ENCODE measurements around the gene KRT2.
A peak's percentile ranks its signal among the peaks of the same experiment; 100 is the strongest.

The KRT2 gene

GRCh38 chr12:52636189-52636588 is 15.8 kb downstream of the KRT2 start:
- DNase-seq, result no peak

DNA sequence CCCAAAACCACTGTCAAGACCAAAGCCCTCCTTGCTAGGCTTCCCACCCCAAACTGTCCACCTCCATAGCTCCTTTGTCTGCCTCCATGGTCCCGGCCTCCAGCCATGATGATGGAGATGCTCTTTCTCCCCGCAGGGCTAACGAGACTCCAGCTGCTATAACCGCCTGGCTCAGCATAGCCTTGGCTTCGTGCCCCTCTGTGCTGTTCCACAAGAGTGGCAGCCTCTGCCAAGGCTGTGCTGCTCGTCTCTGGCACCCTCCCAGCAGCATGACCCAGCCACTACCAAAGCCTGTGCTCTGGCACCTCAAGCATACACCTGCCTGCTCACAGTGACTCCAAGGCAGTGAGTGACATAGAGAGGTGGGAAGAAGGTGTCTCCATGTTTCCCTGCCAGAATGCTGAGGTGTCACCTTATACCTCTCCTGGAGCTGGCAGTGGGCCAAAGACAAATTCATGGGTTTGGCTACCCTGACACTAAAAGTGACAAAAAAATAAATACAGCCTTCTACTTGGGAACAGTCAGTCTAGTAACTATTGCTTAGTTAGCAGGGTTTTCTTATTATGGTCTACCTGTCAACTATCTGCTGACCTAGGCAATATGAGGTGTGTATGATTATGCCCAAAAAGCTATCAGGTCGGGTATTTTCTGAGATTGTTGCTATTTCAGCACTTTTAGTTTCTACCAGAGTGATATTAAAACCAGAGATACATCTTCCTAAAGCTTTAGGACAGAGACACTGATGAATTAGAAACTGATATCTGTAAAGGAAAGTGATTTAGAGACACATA is 17.6 kb downstream of the KRT2 start:
- DNase-seq, result peak; percentile 31

DNA sequence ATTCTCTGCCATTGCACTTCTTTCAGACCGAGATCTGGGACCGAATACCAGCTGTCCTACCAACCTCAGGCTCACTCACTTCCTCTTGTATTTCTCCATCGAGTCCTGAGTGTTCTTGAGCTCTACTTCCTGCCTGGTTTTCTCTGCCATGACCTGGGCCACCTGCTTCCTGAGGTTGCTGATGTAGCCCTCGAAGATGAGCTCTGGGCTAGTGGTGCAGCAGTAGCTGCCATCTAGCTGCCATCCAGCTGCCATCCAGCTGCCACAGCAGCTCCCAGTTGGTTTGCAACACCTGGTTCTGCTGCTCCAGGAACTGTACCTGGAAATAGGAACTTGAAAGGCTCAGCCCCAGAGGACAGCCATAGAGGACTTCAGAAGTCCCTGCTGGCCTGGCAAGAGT is 18.6 kb downstream of the KRT2 start:
- DNase-seq, result no peak

GRCh38 chr12:52632656-52633055 is 19.4 kb downstream of the KRT2 start:
- no peak for DNase-seq

DNA sequence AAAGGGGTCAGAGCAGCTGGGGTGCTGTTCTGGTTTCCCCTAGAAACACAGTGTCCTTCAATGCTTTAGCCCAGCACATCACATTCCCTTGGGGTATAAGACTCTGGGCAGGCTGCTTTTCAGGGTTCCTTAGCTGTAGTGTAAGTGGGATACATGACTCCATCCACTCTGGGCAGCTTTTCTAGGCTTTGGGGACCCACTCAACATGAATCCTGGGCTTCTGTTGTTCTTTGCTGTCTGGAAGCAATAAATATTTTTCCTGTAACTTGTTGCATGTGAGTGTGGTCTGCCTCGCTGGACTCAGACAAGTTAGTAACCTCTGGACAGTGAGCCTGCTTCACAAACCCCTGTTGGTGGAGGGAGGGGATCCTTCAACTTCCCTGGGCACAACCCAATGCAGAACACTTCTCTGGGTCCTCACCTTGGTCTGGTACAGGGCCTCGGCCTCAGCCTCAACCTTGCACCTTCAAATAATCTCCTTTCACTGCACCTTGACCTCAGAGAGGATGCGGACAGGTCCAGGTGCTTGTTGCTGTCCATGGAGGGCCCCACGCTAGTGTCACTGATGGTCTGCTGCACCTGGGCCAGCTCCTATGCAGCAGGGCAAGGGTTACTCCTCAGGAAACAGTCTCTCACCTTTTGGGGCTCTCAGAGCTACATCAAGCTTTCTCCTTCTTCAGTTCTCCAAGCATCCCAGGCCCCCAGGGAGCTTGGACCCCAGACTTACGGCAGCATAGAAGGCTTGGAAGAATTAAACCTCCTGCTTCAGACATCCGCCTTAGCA is 20.1 kb downstream of the KRT2 start:
- no peak for DNase-seq

GRCh38 chr12:52631264-52631663 is 20.7 kb downstream of the KRT2 start:
- DNase-seq, result no peak

DNA sequence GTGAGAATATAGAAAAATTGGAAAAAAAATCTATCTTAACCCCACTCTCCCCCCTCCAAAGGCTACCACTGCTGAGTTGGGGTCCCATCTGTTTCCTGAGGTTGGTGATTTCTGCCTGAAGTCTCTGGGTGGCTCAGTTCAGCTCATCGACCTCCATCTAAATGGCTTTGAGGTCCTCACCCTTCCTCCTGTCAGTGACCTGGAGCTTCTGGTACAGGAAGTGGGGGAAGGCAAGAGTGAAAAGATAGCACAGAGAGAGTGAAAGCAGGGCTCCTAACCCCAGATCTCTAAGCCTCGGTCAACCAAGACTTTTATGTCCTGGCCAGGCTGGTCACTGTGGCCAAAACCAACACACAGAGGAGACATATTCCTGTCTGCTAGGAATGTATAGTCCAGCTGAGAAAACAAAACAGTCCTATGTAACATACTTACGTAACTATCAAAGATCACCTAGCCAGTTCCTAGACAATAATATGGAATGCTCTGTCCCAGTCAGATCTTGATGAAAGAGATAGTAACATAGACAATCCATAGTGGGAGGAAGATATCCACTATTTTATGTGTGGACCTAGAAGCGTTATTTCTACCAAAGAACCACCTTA is 21.3 kb downstream of the KRT2 start:
- DNase-seq, result no peak

DNA sequence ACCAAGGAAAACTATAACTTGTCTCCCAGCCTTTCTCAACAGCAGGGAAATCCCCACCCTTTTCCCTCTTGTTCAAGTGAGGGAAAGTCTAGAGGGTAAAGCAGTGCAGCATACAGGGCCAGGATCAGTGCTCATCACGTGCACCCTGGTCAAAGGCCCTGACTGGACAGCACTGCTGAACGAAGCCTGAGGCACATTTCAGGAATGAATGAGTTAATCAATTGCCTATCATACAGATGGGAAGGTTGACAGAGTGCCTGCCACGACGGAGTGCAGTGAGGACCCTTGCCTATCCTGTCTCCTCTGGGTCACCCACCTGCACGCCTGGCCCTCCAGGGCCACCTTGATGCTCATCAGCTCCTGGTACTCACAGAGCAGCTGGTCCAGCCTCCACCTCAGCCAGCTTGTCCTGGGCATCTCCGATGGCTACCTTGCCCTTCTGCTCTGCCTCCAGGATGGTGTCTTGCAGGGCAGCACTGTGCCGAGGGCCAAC is 22.0 kb downstream of the KRT2 start:
- no peak for DNase-seq

DNA sequence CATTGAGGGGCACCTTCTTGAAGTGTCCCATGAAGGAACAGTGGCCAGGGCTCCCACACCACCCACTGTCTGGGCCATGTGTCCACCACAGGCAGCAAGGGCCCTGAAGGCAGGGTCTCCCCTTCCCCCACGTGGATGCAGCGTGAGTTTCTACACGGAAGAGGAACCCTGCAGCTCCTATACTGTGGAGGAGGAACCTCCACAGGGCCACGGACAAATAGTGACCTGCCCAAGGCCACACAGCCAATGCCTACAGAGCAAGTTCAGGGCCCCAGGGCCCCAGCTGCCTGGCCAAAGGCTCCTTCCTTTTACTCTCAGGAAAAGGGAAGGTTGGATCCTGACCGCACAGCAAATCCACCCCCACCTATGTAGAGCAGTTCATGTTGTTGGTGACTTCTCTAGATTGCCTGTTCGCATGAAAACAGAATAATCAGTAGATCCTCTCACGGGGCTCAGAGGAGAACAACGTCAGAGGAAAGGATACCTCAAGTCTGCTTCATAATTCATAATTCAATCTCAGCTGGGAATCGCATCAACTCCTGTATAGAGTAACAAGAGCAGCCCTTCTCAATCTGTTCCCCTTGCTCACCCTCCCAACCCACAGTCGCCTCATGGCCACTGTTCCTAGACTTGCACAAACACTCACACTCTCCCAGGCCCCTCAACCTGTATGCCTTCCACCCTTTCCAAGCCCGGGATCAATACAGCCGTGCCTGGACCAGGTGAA is 22.6 kb downstream of the KRT2 start:
- no peak for DNase-seq

- DNase-seq, result no peak
Measured at GRCh38 chr12:52628841-52629240, 23.2 kb downstream of the KRT2 start.

DNA sequence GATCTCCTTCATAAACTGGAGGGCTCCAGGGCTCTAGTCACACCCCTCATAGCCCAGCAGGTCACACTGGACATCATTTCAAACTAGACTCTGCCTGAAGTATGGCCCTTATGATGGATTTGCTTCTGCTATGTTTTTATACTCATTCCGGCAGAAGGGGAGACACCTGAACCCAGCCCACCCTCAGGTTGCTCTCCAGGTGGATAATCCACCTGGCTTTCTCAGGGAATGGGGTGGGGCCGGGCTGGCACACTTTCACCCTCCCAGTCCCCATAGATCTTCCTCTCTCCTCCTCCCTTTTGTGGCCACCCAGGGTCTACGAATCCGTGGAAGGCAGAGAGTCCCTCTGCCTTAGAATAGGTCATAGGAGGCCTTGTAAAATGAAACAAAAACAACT is 23.9 kb downstream of the KRT2 start:
- DNase-seq, result no peak

DNA sequence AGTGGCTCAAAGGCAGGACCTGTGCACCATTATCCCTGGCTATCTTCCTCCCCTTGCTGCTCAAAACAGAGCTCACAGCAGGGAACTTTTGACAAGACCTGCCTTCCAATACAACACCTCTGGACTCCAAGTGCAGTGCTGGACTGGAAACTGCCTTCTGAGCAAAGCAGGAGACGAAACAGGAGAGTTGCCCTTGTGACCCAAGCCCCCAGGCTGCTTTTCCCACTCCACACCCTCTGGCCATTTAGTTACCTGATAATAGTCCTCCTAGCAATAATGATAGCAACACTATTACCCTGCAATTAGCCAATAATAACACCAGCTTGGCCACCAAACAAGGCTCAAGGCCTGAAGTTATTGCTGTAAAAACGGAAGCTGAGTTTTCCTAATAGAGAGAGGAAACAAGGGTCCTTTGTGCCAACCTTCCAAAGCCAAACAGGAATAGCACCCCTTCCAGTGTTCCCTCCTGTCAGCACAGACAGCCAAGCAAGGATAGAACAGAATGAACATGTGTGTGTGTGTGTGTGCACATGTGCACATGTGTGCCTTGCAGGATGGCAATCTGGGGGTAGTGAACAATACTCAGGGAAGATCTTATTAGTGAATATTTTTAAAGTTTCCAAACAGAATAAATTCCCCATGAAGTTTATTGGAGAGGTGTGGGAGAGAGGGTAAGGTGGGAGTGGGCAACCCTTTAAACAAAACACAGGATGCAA is 24.5 kb downstream of the KRT2 start:
- no peak for DNase-seq

DNA sequence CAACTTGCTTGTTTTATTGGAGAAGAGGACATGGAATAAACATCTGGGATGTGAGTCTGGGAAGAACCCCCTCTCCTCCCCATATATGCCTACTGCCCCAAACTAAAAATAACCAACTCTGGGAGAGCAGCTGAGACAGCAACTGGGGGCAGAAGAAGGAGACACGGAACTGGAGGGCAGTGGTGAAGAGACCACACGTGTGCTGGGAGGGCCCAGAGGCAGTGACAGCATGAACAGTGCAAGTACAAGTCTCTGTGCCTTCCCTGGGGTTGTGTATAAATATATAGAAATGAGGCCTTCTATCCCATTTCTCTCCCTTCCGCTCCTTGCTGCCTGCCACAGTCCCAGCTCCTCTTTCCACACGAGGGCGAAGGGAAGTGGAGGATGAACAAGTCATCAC is 29.7 kb downstream of the KRT2 start:
- DNase-seq, result no peak

GRCh38 chr12:52618866-52619265 is 33.1 kb downstream of the KRT2 start:
- DNase-seq, result no peak

- DNase-seq, result no peak
Measured at GRCh38 chr12:52618216-52618615, 33.8 kb downstream of the KRT2 start, which contains the start of gene KRT73. KRT73 (minus strand) TSS chr12:52618559; CDS start chr12:52618524, 35 bp downstream.

DNA sequence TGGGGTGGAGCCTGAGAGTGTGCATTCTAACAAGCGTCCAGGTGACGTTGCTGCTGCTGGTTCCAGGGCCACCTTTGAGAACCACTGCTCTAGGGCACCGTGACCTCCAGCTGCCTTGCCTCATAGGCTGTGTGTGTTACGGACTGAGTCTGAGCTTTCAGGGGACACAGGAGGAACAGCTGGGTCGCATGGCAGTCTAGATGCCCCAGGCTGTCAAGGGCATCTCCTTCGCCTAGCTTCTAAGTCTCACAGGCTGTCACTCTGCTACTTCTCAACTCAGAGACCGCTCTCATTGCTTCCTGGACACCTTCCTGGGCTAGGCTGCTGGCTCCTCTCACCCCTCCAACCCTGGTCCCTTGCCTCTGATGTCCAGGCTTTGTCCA is 34.6 kb downstream of the KRT2 start:
- DNase-seq, result no peak

- DNase-seq, result no peak
Measured at GRCh38 chr12:52616680-52617402, 35.2 kb downstream of the KRT2 start.

DNA sequence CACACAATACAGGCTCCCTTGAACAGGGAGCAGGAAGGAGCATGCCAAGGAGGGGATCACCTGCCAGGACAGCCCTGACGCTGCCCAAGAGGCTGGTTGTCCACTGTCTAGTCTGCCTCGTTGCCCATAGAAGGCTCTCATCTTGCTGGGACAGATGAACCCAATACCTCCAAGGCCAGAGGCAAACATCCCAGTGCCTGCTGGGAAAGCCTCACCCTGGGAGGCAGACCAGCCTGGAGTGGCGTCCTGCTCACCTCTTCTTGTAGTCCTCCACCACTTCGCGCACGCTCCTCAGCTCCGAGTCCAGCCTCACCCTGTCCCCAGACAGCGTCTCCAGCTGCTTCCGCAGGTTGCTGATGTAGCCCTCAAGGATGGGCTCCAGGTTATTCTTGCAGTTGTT is 36.1 kb downstream of the KRT2 start:
- DNase-seq, result no peak

- no peak for DNase-seq
Measured at GRCh38 chr12:52615208-52615868, 36.7 kb downstream of the KRT2 start.

DNA sequence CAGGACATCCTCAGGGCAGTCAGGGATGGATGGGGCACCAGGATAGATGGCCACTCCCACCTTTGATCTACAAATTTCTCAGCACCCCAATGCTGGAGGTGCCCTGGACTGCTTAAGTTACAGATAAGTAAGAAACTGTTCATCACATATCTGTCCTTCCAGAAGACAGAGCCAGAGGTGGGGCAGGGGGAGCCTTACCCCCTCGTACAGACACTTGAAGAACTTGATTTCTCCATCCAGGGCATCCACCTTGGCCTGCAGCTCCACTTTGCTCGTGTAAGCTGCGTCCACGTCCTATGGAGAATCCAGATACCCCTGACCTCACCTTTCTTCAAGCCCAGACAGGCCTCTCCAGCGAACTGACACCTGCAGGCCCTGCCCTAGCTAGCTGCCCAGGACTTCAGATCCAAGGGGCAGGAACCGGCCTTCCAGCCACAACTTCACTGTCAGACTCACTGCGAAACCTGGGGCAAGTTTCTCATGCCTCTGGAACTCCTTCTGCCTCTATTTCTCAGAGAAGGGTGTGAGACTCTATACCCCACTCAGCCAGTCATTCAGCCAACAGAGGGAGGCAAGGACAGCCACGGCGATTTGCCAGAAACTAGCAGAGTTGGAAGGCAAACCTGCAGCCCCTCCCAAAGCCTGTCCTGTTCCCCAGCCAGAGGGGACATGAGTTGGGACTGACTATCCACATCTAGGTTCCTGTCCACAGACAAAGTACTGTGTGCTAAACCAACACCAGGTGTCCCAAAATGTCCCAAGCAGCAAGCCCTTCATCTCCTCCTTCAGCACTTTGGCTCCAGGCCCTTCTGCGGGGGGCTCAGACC is 37.4 kb downstream of the KRT2 start:
- DNase-seq, result peak; percentile 27
